Measurements from ENCODE around the gene NRARP.

NRARP gene

GRCh38 chr9:137275588-137276472 is 26.2 kb downstream of the NRARP start:
- ChIA-PET CTCF (interaction anchor here (0.9 kb wide), 1 partner anchor 11 kb away, joined by 4 read pairs; no protein-coding TSS in a partner anchor), POLR2A (interaction anchor here (0.9 kb wide), 1 partner anchor 22 kb away, joined by 4 read pairs; no protein-coding TSS in a partner anchor)
- TF ChIP-seq FOXM1 (IDR thresholded peaks at IDR 0.05; ENCODE audit: borderline replicate concordance), result no peak
- DNase-seq (ENCODE audit: extremely low spot score), result no peak

GRCh38 chr9:137275203-137275587 is 26.9 kb downstream of the NRARP start:
- no peak for DNase-seq (ENCODE audit: extremely low spot score)
- POLR2A ChIA-PET, result no interaction called here
- TF ChIP-seq PKNOX1 (IDR thresholded peaks at IDR 0.05) (no peak), SUZ12 (IDR thresholded peaks at IDR 0.05) (no peak), L3MBTL2 (conservative IDR thresholded peaks at IDR 0.05) (no peak), FOXK2 (IDR thresholded peaks at IDR 0.05) (no peak), TARDBP (IDR thresholded peaks at IDR 0.05) (no peak), ARNT (IDR thresholded peaks at IDR 0.05) (no peak), ELF4 (IDR thresholded peaks at IDR 0.05) (no peak), FOXA1 (IDR thresholded peaks at IDR 0.05) (no peak), BHLHE40 (IDR thresholded peaks at IDR 0.05; ENCODE audit: borderline replicate concordance) (no peak), CTBP1 (IDR thresholded peaks at IDR 0.05; ENCODE audit: borderline replicate concordance) (no peak), NFRKB (IDR thresholded peaks at IDR 0.05) (no peak), FOXM1 (IDR thresholded peaks at IDR 0.05; ENCODE audit: borderline replicate concordance) (no peak), HDGF (IDR thresholded peaks at IDR 0.05; ENCODE audit: borderline replicate concordance) (no peak), LEF1 (IDR thresholded peaks at IDR 0.05; ENCODE audit: borderline replicate concordance) (no peak), ZNF384 (IDR thresholded peaks at IDR 0.05) (no peak), SP1 (IDR thresholded peaks at IDR 0.05) (no peak)
- CTCF ChIA-PET, result no interaction called here

- POLR2A ChIA-PET, result interaction anchor here (1.0 kb wide), 1 partner anchor 33 kb away, joined by 3 read pairs; the partner anchor contains the start of gene TUBB4B
- TF ChIP-seq HDGF (IDR thresholded peaks at IDR 0.05; ENCODE audit: borderline replicate concordance) (no peak), ZNF384 (IDR thresholded peaks at IDR 0.05) (no peak), FOXK2 (IDR thresholded peaks at IDR 0.05) (no peak), L3MBTL2 (conservative IDR thresholded peaks at IDR 0.05) (no peak), CTBP1 (IDR thresholded peaks at IDR 0.05; ENCODE audit: borderline replicate concordance) (no peak), SP1 (IDR thresholded peaks at IDR 0.05) (no peak), PKNOX1 (IDR thresholded peaks at IDR 0.05) (no peak), SUZ12 (IDR thresholded peaks at IDR 0.05) (no peak)
- no peak for DNase-seq (ENCODE audit: extremely low spot score)
- CTCF ChIA-PET, result no interaction called here
Measured at GRCh38 chr9:137273611-137274320, 28.3 kb downstream of the NRARP start.

DNA sequence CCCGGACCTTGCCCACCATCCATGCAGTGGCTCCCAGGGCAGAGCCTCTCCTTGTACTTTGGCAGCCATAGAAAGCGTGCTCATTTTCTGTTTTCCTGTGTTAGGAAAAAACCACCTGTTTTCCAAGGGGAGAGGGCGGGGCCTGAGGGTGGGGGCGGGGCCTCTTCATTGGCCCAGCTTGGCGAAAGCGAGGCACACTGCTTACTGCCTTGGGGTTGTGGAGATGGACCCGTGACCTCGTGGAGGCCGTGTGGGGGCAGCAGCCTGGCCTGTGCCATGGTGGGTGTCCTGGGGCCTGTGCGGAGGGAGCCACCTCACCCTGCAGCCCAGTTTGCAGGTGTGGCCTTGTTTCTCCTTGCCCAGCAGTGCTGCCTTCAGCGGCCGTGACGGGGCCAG is 29.0 kb downstream of the NRARP start:
- ChIA-PET CTCF (interaction anchor here (0.9 kb wide), 1 partner anchor 36 kb away, joined by 3 read pairs; no protein-coding TSS in a partner anchor), POLR2A (interaction anchor here (0.9 kb wide), 1 partner anchor 36 kb away, joined by 3 read pairs; no protein-coding TSS in a partner anchor)
- no peak for DNase-seq (ENCODE audit: extremely low spot score)
- no peak for TF ChIP-seq FOXA1 (IDR thresholded peaks at IDR 0.05)
- no peak for TF ChIP-seq ELF4 (IDR thresholded peaks at IDR 0.05)
- no peak for TF ChIP-seq ZNF384 (IDR thresholded peaks at IDR 0.05)
- no peak for TF ChIP-seq NFRKB (IDR thresholded peaks at IDR 0.05)
- no peak for TF ChIP-seq TARDBP (IDR thresholded peaks at IDR 0.05)

DNA sequence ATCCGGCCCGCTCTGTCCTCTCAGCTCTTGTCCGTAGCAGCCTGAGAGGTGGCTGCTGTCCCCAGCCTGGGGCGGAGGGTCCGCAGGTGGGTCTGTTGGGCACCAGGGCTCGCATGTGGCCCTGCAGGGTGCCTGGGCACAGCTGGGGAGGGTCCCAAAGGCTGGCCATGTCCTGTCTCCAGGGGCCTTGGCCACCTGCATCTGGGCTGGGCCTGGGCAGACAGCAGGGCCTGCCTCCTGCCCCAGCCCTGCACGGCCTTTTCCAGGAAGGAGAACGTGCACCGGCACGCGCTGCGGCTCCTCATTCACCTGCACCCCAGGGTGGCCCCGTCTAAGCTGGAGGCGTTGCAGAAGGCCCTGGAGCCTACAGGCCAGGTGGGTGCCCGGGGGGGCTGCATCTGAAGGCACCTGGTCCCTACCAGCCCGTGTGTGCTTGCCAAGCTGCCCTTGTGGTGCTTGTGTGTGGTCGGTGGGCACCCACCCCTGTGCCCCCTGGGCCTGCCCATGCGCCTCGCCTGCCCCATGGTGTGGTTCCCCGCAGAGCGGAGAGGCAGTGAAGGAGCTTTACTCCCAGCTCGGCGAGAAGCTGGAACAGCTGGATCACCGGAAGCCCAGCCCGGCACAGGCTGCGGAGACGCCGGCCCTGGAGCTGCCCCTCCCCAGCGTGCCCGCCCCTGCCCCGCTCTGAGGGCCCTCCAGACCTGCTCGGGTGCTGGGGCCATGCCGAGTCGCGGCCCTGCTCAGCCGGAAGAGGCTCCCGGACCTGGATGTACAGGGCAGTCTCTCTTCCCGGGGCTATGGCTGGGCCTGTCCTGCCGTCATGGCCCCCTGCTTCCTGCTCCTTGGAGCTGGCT is 29.6 kb downstream of the NRARP start:
- DNase-seq (ENCODE audit: extremely low spot score), result no peak
- CTCF ChIA-PET, result interaction anchor here (0.9 kb wide), 1 partner anchor 36 kb away, joined by 3 read pairs; no protein-coding TSS in a partner anchor
- TF ChIP-seq ZNF384 (IDR thresholded peaks at IDR 0.05) (no peak), ELF4 (IDR thresholded peaks at IDR 0.05) (no peak)
- POLR2A ChIA-PET, result interaction anchor here (0.9 kb wide), 1 partner anchor 36 kb away, joined by 3 read pairs; no protein-coding TSS in a partner anchor

- POLR2A ChIA-PET, result interaction anchor here (0.6 kb wide), 1 partner anchor 105 kb away, joined by 3 read pairs; no protein-coding TSS in a partner anchor
- CTCF ChIA-PET, result interaction anchor here (0.6 kb wide), 1 partner anchor 18 kb away, joined by 3 read pairs; no protein-coding TSS in a partner anchor
- no peak for TF ChIP-seq FOXK2 (IDR thresholded peaks at IDR 0.05)
- TF ChIP-seq BHLHE40 (IDR thresholded peaks at IDR 0.05; ENCODE audit: borderline replicate concordance), result no peak
- no peak for TF ChIP-seq TARDBP (IDR thresholded peaks at IDR 0.05)
- no peak for DNase-seq (ENCODE audit: extremely low spot score)
Measured at GRCh38 chr9:137271696-137272076, 30.4 kb downstream of the NRARP start.
